Left colon (tissue), 2 donors: Measurements from ENCODE around the gene HMCN1. TPM values are rescaled to one million over a fixed set of nuclear protein-coding genes. Genes with fewer than 3 reads are reported as not detected.

ENCODE experiments used
- ATAC-seq: fragments of 200-7000 bp; cut with Tn5 transposase; one replicate; pipeline ENCODE4 v1.9.1; 2020; ENCODE audit warnings: mild to moderate bottlenecking, moderate library complexity
- DNase-seq, 2 donors: peaks; one replicate each; pipeline ENCODE4 v3.0.0-alpha.2; 2020
- intact Hi-C, 2 donors: fragments of 100-400 bp; cut with DNase I in 1 of 2; cut with micrococcal nuclease in 1 of 2; formaldehyde crosslinking; loops; one replicate each; pipeline versions ENCODE4 v1.11.2 to v1.14.0; 2022; cut with DNase I, micrococcal nuclease
- total RNA-seq, 2 donors: library from RNA; stranded (reverse); fragmentation: NEBNext Ultra II Directional; extraction: Animal tissue kit (Norgen Biotek cat#: 25700); gene quantifications; one replicate each; pipeline ENCODE4 v1.2.1, GENCODE V29; 2021
- donor health status: DM: no; HTN: no; CAD: no.
- donor health status: DM: yes; HTN: yes; CAD: no.

HMCN1 gene
- total RNA-seq, 2 donors from 2014 or later = 1.7 to 3.9 TPM

DNA sequence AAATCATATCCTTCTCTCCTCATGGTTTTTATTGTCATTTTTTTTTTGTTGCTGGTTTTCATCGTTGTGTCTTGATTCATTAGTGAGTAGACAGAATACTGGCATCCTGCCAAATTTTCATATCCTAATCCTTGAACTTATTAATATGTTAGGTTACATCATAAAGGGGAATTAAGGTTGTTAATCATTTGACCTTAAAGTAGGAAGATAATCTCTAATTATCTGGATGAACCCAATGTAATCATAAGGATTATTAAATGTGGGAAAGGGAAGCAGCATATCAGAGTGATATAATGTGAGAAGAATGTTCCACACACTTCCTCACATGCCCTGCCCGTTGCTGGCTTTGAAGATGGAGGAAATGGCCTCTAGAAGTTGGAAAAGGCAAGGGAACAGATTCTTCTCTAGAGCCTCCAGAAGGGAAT lies 299.7 kb downstream of the HMCN1 start:
- no peak for ATAC-seq
- intact Hi-C loops = no loop called here
- no peak for DNase-seq

DNA sequence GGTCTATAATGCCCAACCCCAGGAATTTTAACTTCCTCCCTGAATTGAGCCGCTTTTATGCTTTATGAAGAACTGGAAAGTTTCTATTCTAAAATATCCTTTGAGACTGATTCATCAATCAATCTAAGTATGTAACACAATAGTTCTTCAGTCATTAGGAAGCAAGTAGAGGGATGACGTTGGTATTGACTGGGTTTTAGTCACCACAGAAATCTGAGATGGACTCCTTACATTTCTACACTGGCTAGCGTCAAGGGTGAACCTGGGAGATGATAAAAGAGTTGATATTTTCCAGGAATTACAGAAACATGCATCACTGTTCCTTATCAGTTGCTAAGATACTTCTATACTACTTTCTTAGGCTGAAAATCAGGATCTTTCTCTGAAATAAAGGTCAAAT lies 308.0 kb downstream of the HMCN1 start:
- intact Hi-C loops = no loop called here
- DNase-seq = no peak
- ATAC-seq = no peak

DNA sequence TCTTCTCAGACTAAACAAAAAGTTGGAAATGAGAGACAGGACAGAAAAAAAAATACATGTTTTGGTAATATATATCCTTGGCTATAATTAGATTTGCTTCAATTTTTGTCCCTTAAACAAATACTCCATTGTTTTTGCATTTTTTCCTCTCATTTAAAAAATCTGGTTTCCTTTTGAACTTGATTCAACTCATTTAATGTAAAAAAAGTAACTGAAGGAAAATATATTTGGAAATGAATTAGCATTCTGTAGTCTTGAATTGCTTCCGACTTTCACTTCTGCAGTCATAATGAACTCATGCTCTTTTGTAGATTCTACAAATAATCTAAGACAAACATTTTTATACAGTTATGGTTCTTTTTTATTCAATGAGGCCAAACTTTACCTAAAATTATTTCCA lies 309.1 kb downstream of the HMCN1 start:
- DNase-seq (no peak), ATAC-seq (no peak)
- intact Hi-C loops = no loop called here

DNA sequence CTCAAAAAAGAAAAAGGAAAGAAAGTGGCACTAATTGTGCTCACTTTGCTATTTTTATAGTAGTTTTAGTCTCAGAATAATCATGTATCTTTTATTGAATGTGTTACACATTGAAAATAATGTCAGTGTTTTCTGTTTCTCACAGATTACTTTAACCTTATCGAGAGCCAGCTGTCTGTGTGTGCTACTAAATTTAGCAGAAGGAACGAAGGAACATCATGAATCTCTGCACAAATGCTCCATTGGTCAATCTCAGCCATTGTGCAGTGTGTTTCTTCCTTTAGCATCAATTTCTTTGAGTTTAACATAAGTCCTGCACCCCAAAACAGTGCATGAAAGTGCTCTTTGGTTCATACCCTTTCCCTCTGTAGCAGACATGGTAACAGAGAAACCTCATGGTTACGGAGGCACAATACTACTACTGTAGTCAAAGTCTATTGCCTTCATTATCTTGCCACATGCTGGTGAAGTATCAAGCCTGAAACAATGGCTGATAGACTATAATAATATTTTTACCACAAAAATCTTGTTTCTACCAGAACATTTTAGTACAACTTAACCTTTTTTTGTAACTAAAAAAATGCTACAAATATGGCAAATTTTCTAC lies 310.0 kb downstream of the HMCN1 start:
- DNase-seq = no peak
- intact Hi-C loops = no loop called here
- ATAC-seq = no peak

DNA sequence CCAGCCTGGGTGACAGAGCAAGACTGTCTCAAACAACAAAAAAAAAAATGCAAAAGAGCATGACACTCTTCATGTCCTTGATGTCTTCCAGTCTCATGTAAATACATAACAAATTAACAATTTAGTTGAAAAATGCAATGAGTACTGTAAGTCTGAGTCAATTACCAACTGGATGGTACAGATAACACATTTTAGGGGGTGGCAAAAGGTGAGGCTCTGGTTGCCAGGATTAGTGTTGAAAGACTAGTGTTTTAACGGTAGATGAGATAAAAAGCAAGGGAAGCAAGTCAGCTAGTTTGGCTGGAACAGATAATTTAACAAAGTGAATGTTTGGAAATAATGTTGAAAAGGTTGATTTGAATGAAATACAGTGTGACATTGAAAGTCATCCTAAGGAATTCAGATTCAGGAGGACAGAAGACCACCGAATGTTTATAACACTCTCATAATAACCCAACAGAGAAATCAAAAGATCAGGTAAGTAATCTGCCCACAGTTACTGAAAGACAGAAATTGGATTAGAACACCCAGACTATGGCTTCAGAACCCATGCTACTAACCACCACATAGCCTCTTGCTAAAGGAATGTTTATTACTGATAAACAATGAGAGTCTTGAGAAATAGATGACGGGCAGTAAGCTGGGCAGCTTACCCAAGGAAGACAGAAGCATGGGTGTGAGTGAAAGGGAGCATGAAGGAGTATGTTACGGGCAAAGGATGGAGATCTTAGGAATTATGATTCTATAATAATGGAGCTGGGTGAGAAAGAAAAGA lies 312.4 kb downstream of the HMCN1 start:
- intact Hi-C loops = no loop called here
- ATAC-seq (no peak), DNase-seq (no peak)

DNA sequence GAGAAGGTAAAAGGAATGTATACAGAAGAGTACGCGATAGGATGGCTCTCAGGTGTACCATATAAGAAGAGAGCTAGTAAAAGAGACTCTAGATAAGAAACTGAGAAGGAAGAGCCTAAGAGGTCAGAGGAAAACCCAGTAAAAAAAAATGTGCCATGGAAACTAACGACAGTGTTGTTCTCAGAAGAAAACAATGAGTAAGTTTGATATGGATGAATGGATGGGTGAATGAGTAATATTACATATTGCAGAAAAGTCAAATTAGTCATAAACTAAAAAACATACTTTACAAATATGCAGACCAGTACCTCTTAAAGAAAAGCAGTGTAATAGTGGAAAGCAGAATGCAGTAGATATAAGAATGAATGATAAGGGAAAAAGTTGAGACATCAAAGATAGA lies 316.2 kb downstream of the HMCN1 start:
- DNase-seq (no peak), ATAC-seq (no peak)
- intact Hi-C loops = no loop called here

DNA sequence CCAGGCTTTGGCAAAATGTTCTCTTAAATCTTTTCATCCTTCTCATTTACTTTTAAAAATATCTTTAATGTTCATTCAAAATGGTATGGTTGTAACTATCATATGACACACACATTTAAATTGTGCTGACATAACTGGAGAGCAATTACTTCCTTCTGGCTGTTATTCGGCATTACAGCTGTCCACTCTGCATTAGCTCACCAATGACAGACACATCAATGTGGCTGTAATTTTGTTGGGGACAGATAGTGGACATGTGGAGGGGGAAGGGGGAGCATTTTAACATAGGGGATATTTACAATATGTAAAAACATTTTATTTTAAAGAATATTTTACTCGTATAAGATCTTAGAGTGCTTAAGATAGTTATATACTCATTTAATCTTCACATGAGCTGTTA lies 319.8 kb downstream of the HMCN1 start:
- ATAC-seq = peak; percentile 48

DNA sequence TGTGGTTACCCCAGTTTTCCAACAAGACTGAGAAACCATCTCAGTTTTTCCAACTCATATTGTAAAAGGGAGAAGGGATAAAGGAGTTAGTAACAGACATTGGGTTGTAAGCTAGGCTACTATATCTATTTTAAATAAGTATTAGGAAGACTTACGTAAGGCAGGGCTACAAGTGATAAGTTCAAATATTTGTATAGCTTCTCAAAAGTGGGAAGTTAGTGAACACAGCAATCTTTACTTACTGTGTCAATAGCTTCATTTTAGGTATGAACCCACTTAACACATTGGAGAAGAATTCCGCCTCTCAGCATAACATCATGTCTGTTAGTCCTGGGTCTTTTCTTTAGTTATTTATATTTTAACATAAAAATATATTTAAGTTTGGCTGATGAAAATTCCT lies 320.7 kb downstream of the HMCN1 start:
- DNase-seq (no peak), ATAC-seq (no peak)
- intact Hi-C loops = no loop called here

More for the DNA sequence above, 319.8 kb downstream of the HMCN1 start:
- intact Hi-C loops = no loop called here
- no peak for DNase-seq

DNA sequence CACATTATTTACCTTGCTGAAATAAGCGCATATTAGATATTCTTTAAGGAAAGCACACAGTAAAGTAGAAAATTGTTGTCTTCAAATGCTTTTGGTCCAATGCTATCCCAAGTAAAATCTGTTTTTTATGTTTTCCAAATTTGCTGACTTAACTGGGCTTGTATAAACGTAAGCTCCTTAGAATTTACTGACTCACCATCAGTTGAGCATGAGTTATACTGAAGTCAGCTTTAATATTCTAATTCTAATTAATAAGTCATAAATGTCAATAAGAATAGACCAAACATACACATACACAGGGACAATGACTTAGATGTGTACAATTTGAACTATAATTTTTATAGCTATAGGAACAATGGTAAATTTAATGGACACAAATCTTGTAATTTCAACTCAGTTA lies 321.7 kb downstream of the HMCN1 start:
- DNase-seq = no peak
- ATAC-seq = no peak
- intact Hi-C loops = no loop called here

DNA sequence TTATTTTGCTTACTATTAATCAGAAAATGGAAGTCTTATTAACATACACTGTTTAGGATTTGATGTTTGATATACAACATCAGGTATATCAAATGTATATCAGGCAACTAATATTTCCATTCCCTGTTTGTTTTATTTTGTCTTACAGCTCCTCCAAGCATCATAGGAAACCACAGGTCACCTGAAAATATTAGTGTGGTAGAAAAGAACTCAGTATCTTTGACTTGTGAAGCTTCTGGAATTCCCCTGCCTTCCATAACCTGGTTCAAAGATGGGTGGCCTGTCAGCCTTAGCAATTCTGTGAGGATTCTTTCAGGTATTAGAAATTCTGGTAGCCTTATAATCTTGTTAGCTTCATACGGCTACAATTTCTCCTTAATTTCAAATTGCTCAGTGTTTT lies 322.9 kb downstream of the HMCN1 start:
- DNase-seq (no peak), ATAC-seq (no peak)
- intact Hi-C loops = no loop called here

DNA sequence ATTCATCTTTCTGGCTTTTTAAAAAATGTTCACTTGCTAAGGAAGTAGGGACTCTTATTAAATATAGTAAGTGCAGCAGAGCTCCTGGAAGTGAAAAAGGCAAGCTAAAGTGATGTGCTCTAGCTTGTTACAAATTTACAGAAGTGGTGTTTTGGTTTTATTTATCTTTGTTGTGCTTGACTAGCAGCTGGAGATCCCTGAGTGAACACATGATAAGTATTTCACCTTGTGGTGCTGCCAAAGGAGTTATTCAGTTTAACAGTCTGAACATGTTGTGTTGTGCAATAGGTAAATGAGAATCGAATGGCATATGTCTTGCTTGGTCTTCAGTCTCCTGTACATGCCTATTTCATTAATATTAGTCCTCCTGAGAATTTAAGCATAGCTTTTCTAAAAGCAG lies 325.1 kb downstream of the HMCN1 start:
- DNase-seq (no peak), ATAC-seq (no peak)
- intact Hi-C loops = no loop called here

DNA sequence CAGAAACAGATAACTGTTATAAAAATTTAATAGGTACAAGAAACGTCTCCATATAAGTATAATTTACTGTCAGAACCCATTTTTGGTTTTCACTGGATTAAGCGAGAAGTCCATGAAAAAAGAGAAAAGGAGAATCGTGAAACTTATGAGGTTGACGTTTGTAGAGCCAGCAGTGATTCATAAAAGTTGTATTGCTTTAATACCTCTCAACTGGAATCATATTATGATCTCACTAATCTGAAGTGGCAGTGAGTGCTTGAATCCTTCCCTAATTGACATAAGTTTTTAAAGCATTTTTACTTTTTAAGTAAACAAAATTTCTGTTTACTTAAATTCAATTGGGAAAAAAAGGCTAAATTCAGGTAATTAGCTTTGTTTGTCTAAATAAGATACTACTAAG lies 325.6 kb downstream of the HMCN1 start:
- intact Hi-C loops = no loop called here
- DNase-seq = no peak
- ATAC-seq = no peak

DNA sequence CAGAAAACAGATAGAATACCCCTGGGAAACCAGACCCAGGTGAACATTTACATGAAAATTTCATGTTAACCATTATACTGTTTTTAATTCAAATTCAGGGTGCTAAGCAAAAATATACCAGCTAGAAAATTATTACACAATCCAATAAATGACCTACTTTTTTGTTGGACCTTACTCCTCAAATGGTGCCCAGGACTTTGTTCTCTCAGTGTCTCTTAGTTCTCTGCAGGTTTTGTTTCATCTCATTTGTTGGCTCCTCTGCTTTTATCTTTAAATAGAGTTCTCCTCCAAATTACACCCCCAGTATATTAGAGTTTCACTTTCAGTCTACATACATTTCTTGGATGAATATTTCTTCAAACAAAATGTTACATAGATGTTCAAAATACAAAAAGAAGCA lies 326.0 kb downstream of the HMCN1 start:
- DNase-seq (no peak), ATAC-seq (no peak)
- intact Hi-C loops = no loop called here

DNA sequence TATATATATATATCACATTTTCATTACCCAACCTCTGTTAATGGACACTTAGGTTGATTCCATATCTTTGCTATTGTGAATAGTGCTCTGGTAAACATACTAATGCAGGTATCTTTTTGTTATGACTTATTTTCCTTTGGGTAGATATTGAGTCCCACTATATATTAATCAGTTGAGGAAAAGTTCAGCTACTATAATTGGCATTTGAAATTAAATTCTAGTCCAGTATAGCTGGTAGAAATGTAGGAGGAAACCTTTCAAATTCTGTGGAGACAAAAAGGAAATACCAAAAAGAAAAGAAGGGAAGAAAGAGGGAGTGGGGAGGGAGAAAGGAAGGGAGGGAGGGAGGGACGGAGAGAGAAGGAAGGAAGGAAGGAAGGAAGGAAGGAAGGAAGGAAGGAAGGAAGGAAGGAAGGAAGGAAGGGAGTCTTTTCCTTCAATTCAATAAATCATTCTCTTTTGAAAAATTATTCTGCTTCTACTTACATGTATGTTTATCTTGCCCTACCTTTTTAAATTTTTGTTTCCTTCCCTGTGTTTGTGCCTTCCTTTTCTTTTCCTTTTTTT lies 329.0 kb downstream of the HMCN1 start:
- DNase-seq = no peak
- ATAC-seq = no peak
- intact Hi-C loops = no loop called here

DNA sequence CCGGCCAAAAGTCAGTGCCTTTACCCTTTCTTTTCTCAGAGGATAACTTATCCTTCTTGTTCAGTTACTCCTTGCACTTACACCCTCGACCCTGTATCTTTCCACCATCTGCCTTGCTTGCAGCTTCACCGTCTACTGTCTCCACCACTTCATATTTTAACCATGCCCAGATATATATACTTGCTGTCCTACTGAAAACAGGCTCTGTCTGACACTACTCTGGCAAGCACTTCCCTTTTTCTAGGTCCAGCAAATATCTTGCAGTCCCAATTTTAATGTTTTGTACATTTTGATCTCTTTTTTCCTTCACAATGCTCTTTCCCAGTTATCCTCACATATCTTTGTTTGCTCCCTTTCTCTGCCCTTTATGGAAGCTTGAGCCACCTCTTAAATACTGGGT lies 332.2 kb downstream of the HMCN1 start:
- DNase-seq = no peak
- intact Hi-C loops = no loop called here

DNA sequence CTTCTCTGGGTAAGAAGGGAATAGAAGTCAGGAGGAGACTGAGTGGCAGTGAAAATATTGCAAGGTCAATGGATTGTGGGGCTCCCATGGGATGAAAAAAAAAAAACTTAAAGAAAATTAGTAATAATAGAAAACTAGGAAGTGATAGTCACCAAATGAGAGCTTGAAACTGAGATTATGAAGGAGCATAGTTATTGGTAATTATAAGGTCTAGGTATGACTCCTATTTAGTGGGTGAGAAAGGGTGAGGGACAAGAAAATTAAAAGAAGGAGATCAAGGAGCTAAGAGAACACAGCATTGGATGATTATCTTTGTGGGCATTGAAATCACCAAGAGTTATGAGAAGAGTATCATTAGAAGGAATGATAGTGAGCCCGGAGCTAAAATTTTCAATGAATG lies 339.5 kb downstream of the HMCN1 start:
- ATAC-seq (no peak), DNase-seq (no peak)
- intact Hi-C loops = no loop called here

More for the DNA sequence above, 332.2 kb downstream of the HMCN1 start:
- ATAC-seq = no peak

DNA sequence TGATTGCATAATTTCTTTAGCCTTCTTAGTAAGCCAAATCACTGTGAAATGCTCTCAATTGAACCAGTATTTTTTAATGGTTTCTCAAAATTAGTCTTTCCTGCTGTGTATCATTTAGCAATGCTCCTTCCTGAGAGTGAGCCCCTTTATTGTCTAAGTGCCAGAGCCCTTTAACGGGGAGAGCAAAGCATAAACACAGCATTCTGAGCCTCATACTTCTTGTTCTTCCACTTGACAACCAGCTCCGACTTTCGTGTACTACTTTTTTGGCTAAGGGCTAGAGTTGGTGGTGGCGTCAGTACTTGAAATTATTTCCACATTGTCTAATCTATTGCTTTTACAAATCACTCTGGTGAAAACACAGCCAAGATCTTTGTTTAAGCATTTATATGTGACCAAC lies 341.8 kb downstream of the HMCN1 start:
- ATAC-seq (no peak), DNase-seq (no peak)
- intact Hi-C loops = no loop called here

DNA sequence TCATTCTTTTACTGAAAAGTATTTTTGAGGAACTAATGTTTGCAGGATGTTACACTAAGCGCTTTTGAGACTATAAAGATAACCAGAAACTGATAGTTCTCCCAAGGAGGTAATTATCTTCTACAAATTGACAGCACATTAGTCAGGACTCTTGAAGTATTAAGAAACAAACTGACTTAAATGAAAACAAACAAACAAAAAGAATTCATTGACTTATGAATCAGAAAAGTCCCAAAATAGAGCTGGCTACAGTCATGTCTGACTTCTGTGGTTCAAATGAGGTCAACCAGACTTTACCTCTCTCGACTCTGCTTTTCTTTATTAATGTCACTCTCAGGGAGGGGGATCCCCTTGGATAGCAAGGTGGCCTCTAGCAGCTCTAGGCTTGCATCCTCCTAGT lies 344.1 kb downstream of the HMCN1 start:
- ATAC-seq (no peak), DNase-seq (no peak)
- intact Hi-C loops = no loop called here

DNA sequence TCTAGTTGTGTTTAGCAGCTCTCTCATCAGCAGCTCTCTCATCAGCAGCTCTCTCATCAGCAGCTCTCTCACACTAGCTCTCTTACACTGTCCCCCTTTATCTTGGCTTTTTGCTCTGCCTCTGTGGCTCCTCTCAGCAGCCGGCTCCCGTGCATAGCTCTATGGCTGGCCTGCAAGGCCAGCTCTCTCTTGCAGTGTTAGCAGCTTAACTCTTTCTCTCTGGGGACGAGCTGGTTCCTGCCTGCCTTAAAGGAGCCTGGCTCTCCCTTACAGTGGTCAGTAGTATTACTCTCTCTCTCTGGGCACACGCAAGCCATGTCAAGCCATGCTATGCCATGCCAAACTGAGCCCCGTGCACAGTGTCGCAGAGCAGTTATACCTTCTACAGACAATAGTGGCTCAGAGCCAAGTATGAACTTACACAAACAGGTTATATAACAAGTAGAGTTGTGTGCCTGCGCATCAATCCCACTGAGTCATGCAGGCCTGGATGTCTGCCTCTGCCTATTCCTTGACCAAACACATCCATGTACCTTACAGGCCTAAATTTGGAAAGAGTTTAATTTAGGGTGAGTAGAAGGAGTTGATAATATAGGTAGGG lies 345.0 kb downstream of the HMCN1 start:
- ATAC-seq (no peak), DNase-seq (no peak)
- intact Hi-C loops = no loop called here

DNA sequence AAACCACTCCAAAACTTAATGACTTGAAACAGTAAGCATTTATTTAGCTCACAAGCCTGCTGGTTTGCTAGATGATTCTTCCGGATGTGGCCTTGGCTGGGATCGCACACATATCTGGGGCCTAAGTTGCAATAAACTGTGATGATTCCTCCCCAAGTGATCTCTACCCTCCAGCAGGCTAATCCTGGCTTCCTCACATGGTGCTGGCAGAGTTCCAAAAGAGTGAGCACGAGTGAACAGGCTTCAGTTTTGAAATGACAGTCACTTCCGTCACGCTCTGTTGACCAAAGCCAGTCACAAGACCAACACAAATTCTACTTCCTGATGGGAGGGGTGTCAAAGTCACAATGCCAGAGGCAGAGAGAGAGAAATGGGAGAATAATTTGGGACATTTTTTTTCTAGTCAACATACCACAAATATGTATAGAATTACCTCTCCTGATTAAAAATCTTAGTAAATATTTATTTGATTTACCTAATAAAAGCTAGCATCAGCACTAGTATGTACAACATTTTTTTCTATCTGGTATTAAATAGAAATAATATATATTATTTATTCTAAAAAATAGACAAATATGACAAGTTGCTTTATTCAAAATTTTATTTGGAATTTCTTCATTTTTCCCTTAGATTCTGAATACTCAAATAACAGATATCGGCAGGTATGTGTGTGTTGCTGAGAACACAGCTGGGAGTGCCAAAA lies 348.2 kb downstream of the HMCN1 start:
- DNase-seq = peak; percentile 87 to 91

More for the DNA sequence above, 348.2 kb downstream of the HMCN1 start:
- intact Hi-C loops = no loop called here
- peak; percentile 99 for ATAC-seq
